ENCODE results near the gene MC1R. TPM values are rescaled to one million over a fixed set of nuclear protein-coding genes. Genes with fewer than 3 reads are reported as not detected.

The MC1R gene
- total RNA-seq, 1 experiment from 2014 or later: 13.4 TPM

GRCh38 chr16:89917773-89918452 lies 749 bp upstream of the MC1R start:
- POLR2A ChIA-PET (ENCODE audit: low non-redundant PET): interaction anchor here (0.6 kb wide), 1 partner anchor 44 kb away, joined by 5 read pairs; no protein-coding TSS in a partner anchor
- H3K9me3 ChIP-seq (ENCODE audit: low read depth, low read length, poor library complexity, severe bottlenecking): no peaks in the 10 kb centered on the region
- H3K4me1 ChIP-seq (ENCODE audit: insufficient read depth, low read length, poor library complexity, severe bottlenecking): peaks cover 33% of the 10 kb centered on the region
- CTCF ChIA-PET: interaction anchor here (1.1 kb wide), 1 partner anchor 8 kb away, joined by 4 read pairs; no protein-coding TSS in a partner anchor
- H3K27ac ChIP-seq (ENCODE audit: low read depth, low read length, poor library complexity, severe bottlenecking): peak overlapping the region; percentile 68
- no peaks in the 10 kb centered on the region for H3K27me3 ChIP-seq (replicated peaks; ENCODE audit: insufficient read depth, low read depth, low read length, poor library complexity)
- H3K36me3 ChIP-seq (ENCODE audit: insufficient read depth, low read length, poor library complexity, severe bottlenecking): no peaks in the 10 kb centered on the region
- TF ChIP-seq EZH2 (IDR thresholded peaks at IDR 0.05; ENCODE audit: borderline replicate concordance, low read depth, low read length, poor library complexity, severe bottlenecking): no peak
- no peak for TF ChIP-seq CTCF (conservative IDR thresholded peaks at IDR 0.05; ENCODE audit: low read depth, low read length)
- peak; percentile 93 for DNase-seq (ENCODE audit: low spot score)
- intact Hi-C loops (cut with micrococcal nuclease; ENCODE audit: unreplicated experiment): loop anchor here (10.0 kb wide), 1 partner anchor 213 kb away; the partner anchor contains the start of gene SPATA2L
- BruUV-seq (replicated peaks): no TSS peak
- H3K4me3 ChIP-seq (ENCODE audit: low read depth, low read length, poor library complexity, severe bottlenecking): peak overlapping the region; percentile 37

- H3K4me3 ChIP-seq (ENCODE audit: low read depth, low read length, poor library complexity, severe bottlenecking): no peak overlapping the region
- ChIA-PET POLR2A (ENCODE audit: low non-redundant PET) (no interaction called here), CTCF (no interaction called here)
- TF ChIP-seq EZH2 (IDR thresholded peaks at IDR 0.05; ENCODE audit: borderline replicate concordance, low read depth, low read length, poor library complexity, severe bottlenecking): no peak
- no peak for TF ChIP-seq CTCF (conservative IDR thresholded peaks at IDR 0.05; ENCODE audit: low read depth, low read length)
- no peak overlapping the region for H3K27ac ChIP-seq (ENCODE audit: low read depth, low read length, poor library complexity, severe bottlenecking)
- no peaks in the 10 kb centered on the region for H3K36me3 ChIP-seq (ENCODE audit: insufficient read depth, low read length, poor library complexity, severe bottlenecking)
- no peak for DNase-seq (ENCODE audit: low spot score)
- H3K9me3 ChIP-seq (ENCODE audit: low read depth, low read length, poor library complexity, severe bottlenecking): no peaks in the 10 kb centered on the region
- no peaks in the 10 kb centered on the region for H3K27me3 ChIP-seq (replicated peaks; ENCODE audit: insufficient read depth, low read depth, low read length, poor library complexity)
- intact Hi-C loops (cut with micrococcal nuclease; ENCODE audit: unreplicated experiment): loop anchor here (10.0 kb wide), 2 partner anchors 105 to 215 kb away; partner anchors contain the start of gene SPATA2L
- no TSS peak for BruUV-seq (replicated peaks)
- H3K4me1 ChIP-seq (ENCODE audit: insufficient read depth, low read length, poor library complexity, severe bottlenecking): peaks cover 44% of the 10 kb centered on the region
Observed at GRCh38 chr16:89919535-89920406, 1.1 kb downstream of the MC1R start.

GRCh38 chr16:89920723-89921122 lies 2.1 kb downstream of the MC1R start:
- Histone ChIP-seq H3K4me1 (ENCODE audit: insufficient read depth, low read length, poor library complexity, severe bottlenecking) (peaks cover 53% of the 10 kb centered on the region), H3K27me3 (replicated peaks; ENCODE audit: insufficient read depth, low read depth, low read length, poor library complexity) (no peaks in the 10 kb centered on the region), H3K9me3 (ENCODE audit: low read depth, low read length, poor library complexity, severe bottlenecking) (no peaks in the 10 kb centered on the region), H3K36me3 (ENCODE audit: insufficient read depth, low read length, poor library complexity, severe bottlenecking) (no peaks in the 10 kb centered on the region), H3K27ac (ENCODE audit: low read depth, low read length, poor library complexity, severe bottlenecking) (no peak overlapping the region), H3K4me3 (ENCODE audit: low read depth, low read length, poor library complexity, severe bottlenecking) (no peak overlapping the region)
- ChIA-PET CTCF (no interaction called here), POLR2A (ENCODE audit: low non-redundant PET) (interaction anchor here (0.6 kb wide), 1 partner anchor 146 kb away, joined by 4 read pairs; no protein-coding TSS in a partner anchor)
- TF ChIP-seq EZH2 (IDR thresholded peaks at IDR 0.05; ENCODE audit: borderline replicate concordance, low read depth, low read length, poor library complexity, severe bottlenecking) (no peak), CTCF (conservative IDR thresholded peaks at IDR 0.05; ENCODE audit: low read depth, low read length) (no peak)
- no peak for DNase-seq (ENCODE audit: low spot score)
- BruUV-seq (replicated peaks): no TSS peak
- intact Hi-C loops (cut with micrococcal nuclease; ENCODE audit: unreplicated experiment): loop anchor here (10.0 kb wide), 1 partner anchor 104 kb away; no protein-coding TSS in a partner anchor
